Keratinocyte (primary cell): Measurements from ENCODE around the gene BMPER. TPM values are rescaled to one million over a fixed set of nuclear protein-coding genes. Genes with fewer than 3 reads are reported as not detected.

Experiments used
- DNase-seq: peaks from one replicate; pipeline ENCODE4 v3.0.0-alpha.2; 2011; ENCODE audit warnings: low read depth, missing footprints, low spot score
- FAIRE-seq: peaks from 2 replicates; lab custom pipeline; 2011; peaks lifted over from hg19 to GRCh38; lab: Jason Lieb, UNC
- H2AFZ ChIP-seq: 2 replicates; pipeline ENCODE4 v1.6.0; 2012; ENCODE audit warnings: low read length, control low read depth, inconsistent platforms; ENCODE audit not compliant: control insufficient read depth
- H3K27ac ChIP-seq: 2 replicates; pipeline ENCODE4 v1.5.1; 2011; ENCODE audit warnings: low read length; ENCODE audit not compliant: control insufficient read depth, insufficient read depth
- H3K27me3 ChIP-seq: 3 replicates; pipeline ENCODE4 v1.6.0; 2011; ENCODE audit warnings: low read length; ENCODE audit not compliant: control insufficient read depth, insufficient read depth; ENCODE audit errors: extremely low read depth
- H3K36me3 ChIP-seq, 2 experiments: 2 replicates in 1 of 2; 3 replicates in 1 of 2; pipeline ENCODE4 v1.5.1; 2011; ENCODE audit warnings: low read length in 2 of 2, mild to moderate bottlenecking in 1 of 2; ENCODE audit not compliant: control insufficient read depth in 2 of 2, insufficient read depth in 2 of 2; ENCODE audit errors: extremely low read depth in 1 of 2
- H3K4me1 ChIP-seq: 3 replicates; pipeline ENCODE4 v1.5.1; 2011; ENCODE audit warnings: low read length; ENCODE audit not compliant: control insufficient read depth, insufficient read depth; ENCODE audit errors: extremely low read depth
- H3K4me2 ChIP-seq: 3 replicates; pipeline ENCODE4 v1.6.0; 2011; ENCODE audit warnings: low read depth, low read length; ENCODE audit not compliant: control insufficient read depth, insufficient read depth; ENCODE audit errors: extremely low read depth
- H3K4me3 ChIP-seq, 3 experiments: fragments of 200-600 bp in 1 of 3; sonication (generic) in 1 of 3; 2 replicates in 2 of 3; 3 replicates in 1 of 3; pipeline ENCODE4 v1.5.1; 2011 to 2016; ENCODE audit warnings: low read length in 3 of 3, mild to moderate bottlenecking in 3 of 3, control low read depth in 2 of 3, inconsistent platforms in 1 of 3, low read depth in 1 of 3, mixed read lengths in 1 of 3, mixed run types in 1 of 3, moderate library complexity in 1 of 3; ENCODE audit not compliant: control insufficient read depth in 2 of 3, insufficient read depth in 2 of 3; ENCODE audit errors: extremely low read depth in 1 of 3
- H3K79me2 ChIP-seq: 2 replicates; pipeline ENCODE4 v1.6.0; 2012; ENCODE audit warnings: low read length; ENCODE audit not compliant: control insufficient read depth, insufficient read depth
- H3K9ac ChIP-seq: 3 replicates; pipeline ENCODE4 v1.6.0; 2011; ENCODE audit warnings: low read length; ENCODE audit not compliant: control insufficient read depth, insufficient read depth; ENCODE audit errors: extremely low read depth
- H3K9me1 ChIP-seq: 3 replicates; pipeline ENCODE4 v1.6.0; 2011; ENCODE audit warnings: low read length; ENCODE audit not compliant: control insufficient read depth, insufficient read depth; ENCODE audit errors: extremely low read depth
- H3K9me3 ChIP-seq: 2 replicates; pipeline ENCODE4 v1.5.1; 2012; ENCODE audit warnings: low read depth, low read length; ENCODE audit not compliant: control insufficient read depth
- H4K20me1 ChIP-seq: 3 replicates; pipeline ENCODE4 v1.6.0; 2011; ENCODE audit warnings: low read length; ENCODE audit not compliant: control insufficient read depth, insufficient read depth; ENCODE audit errors: extremely low read depth
- EZH2 ChIP-seq: IDR thresholded peaks from one replicate; pipeline ENCODE4 v1.6.1; 2012; ENCODE audit warnings: inconsistent platforms, mild to moderate bottlenecking, low read length, moderate library complexity
- dilution Hi-C: fragments of 300-500 bp; cut with MboI; formaldehyde crosslinking; loops from one replicate; pipeline ENCODE4 v1.7.0; 2020; ENCODE audit warnings: low sequenced_read_pairs; ENCODE audit not compliant: extremely low pct_ligation_motif_present
- polyA plus RNA-seq, 5 experiments: library from polyadenylated mRNA; depleted of rRNA in 3 of 5; stranded (reverse) in 3 of 5; stranded (forward) in 1 of 5; unstranded in 1 of 5; fragments of >200 nt; gene quantifications; 1 replicate in 1 of 5; 2 replicates in 3 of 5; 3 replicates in 1 of 5; pipeline versions ENCODE4 v1.2.1 to v1.2.3, GENCODE V29; 2011 to 2012; ENCODE audit warnings: missing spikeins in 2 of 5, low read depth in 1 of 5, low replicate concordance in 1 of 5
- TF ChIP-seq, protein P1 (sequence below), 3 experiments: IDR thresholded peaks in 1 of 3; conservative IDR thresholded peaks in 1 of 3; optimal IDR thresholded peaks in 1 of 3; 2 replicates in 2 of 3; 3 replicates in 1 of 3; pipeline versions ENCODE3 to v1.5.1; 2011; ENCODE audit warnings: low read length in 3 of 3, mild to moderate bottlenecking in 3 of 3, moderate library complexity in 2 of 3, control low read depth in 1 of 3, inconsistent platforms in 1 of 3; ENCODE audit not compliant: insufficient read depth in 2 of 3; ENCODE audit errors: extremely low read depth in 1 of 3

BMPER gene
- polyA plus RNA-seq, 1 donor (not counting 4 experiments of a cell fraction or from before 2014, with no cell fraction given) = 0.67 TPM

DNA sequence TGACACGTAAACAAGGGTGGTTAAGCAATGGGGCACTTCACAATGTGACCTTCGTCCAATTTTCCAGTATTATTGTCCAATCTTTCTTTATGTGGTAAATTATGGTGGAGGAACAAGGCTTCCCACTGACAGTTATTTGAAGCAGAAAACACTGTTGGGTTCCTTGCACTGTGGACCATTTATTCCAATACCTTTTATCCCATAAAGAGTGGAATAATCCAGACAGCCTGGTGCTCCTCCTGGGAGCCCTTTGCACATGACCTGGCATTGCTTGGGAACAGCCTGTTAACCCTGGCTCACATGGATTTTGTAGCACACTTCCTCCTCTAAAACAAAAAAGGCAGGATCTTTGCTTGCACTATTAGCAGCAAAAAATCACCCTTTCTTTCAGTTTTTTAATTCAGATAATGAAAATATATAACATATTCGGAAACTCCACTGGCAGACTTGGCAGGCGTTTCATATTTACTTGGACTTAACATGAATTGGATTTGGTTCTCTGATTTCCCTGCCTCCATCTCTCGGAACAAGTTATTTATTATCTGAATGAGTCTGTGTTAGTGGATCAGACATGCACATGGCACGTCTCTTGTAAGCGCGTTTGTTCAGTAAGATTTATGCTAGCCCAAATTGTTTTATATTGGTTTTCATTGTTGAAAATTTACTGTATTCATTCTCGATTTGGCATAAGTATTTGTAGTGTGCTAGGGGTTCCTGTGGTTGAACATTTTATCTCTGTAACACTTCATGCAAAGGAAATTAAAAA is 59.3 kb downstream of the BMPER start:
- dilution Hi-C loops = no loop called here
- Histone ChIP-seq H3K4me2 (no peak overlapping the region), H4K20me1 (no peaks in the 10 kb centered on the region), H3K9me3 (no peaks in the 10 kb centered on the region), H3K79me2 (no peaks in the 10 kb centered on the region), H3K9ac (no peak overlapping the region), H3K4me3 (no peak overlapping the region), H3K27me3 (no peaks in the 10 kb centered on the region), H3K36me3 (no peaks in the 10 kb centered on the region), H2AFZ (peak overlapping the region; percentile 46), H3K9me1 (no peaks in the 10 kb centered on the region), H3K4me1 (no peaks in the 10 kb centered on the region), H3K27ac (no peak overlapping the region)
- FAIRE-seq = no peak
- DNase-seq = no peak
- TF ChIP-seq, protein P1, sequence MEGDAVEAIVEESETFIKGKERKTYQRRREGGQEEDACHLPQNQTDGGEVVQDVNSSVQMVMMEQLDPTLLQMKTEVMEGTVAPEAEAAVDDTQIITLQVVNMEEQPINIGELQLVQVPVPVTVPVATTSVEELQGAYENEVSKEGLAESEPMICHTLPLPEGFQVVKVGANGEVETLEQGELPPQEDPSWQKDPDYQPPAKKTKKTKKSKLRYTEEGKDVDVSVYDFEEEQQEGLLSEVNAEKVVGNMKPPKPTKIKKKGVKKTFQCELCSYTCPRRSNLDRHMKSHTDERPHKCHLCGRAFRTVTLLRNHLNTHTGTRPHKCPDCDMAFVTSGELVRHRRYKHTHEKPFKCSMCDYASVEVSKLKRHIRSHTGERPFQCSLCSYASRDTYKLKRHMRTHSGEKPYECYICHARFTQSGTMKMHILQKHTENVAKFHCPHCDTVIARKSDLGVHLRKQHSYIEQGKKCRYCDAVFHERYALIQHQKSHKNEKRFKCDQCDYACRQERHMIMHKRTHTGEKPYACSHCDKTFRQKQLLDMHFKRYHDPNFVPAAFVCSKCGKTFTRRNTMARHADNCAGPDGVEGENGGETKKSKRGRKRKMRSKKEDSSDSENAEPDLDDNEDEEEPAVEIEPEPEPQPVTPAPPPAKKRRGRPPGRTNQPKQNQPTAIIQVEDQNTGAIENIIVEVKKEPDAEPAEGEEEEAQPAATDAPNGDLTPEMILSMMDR (optimal IDR thresholded peaks at IDR 0.05 in 1 of 3, IDR thresholded peaks at IDR 0.05 in 1 of 3, conservative IDR thresholded peaks at IDR 0.05 in 1 of 3; ENCODE audit: extremely low read depth in 1 of 3, insufficient read depth in 2 of 3, low read length in 3 of 3) = no peak
- TF ChIP-seq EZH2 = no peak

GRCh38 chr7:33965183-33965744 is 59.9 kb downstream of the BMPER start:
- no peak overlapping the region for H2AFZ ChIP-seq
- no peaks in the 10 kb centered on the region for H3K27me3 ChIP-seq
- H3K4me1 ChIP-seq = no peaks in the 10 kb centered on the region
- no peak overlapping the region for H3K4me2 ChIP-seq
- H3K79me2 ChIP-seq = no peaks in the 10 kb centered on the region
- no peak overlapping the region for H3K27ac ChIP-seq
- H3K9me1 ChIP-seq = no peaks in the 10 kb centered on the region
- no peaks in the 10 kb centered on the region for H3K9me3 ChIP-seq
- H4K20me1 ChIP-seq = no peaks in the 10 kb centered on the region
- DNase-seq (no peak), FAIRE-seq (peak; percentile 26)
- dilution Hi-C loops = no loop called here
- H3K36me3 ChIP-seq = no peaks in the 10 kb centered on the region
- no peak overlapping the region for H3K9ac ChIP-seq
- H3K4me3 ChIP-seq = no peak overlapping the region
- TF ChIP-seq EZH2 = no peak
- TF ChIP-seq, protein P1 (optimal IDR thresholded peaks at IDR 0.05 in 1 of 3, IDR thresholded peaks at IDR 0.05 in 1 of 3, conservative IDR thresholded peaks at IDR 0.05 in 1 of 3; ENCODE audit: extremely low read depth in 1 of 3, insufficient read depth in 2 of 3, low read length in 3 of 3) = no peak
